Measurements from ENCODE around the gene PIK3CD.
"Not testable (repeated sequence)": the region's sequence is repeated elsewhere in the genome, so short reads cannot be mapped to it uniquely, and the experiment has no call there.

Gene PIK3CD

GRCh38 chr1:9746211-9746610 lies 94.7 kb downstream of the PIK3CD start:
- DNase-seq = no peak

GRCh38 chr1:9746651-9747050 lies 95.1 kb downstream of the PIK3CD start:
- no peak for DNase-seq

DNA sequence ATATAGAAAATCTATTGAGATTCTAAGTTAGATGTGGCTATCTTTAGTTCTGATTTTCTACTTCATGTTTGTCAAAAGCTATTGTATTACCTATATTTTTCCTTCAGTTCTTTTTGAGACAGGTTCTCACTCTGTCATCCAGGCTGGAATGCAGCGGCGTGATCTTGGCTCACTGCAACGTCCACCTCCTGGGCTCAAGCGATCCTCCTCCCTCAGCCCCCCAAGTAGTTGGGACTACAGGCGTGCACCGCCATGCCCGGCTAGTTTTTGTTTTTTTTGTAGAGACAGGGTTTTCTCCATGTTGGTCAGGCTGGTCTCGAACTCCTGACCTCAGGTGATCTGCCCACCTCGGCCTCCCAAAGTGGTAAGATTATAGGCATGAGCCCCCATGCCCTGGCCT lies 96.9 kb downstream of the PIK3CD start:
- DNase-seq = not testable (repeated sequence)

- DNase-seq = no peak
Measured at GRCh38 chr1:9749361-9749760, 97.8 kb downstream of the PIK3CD start.

DNA sequence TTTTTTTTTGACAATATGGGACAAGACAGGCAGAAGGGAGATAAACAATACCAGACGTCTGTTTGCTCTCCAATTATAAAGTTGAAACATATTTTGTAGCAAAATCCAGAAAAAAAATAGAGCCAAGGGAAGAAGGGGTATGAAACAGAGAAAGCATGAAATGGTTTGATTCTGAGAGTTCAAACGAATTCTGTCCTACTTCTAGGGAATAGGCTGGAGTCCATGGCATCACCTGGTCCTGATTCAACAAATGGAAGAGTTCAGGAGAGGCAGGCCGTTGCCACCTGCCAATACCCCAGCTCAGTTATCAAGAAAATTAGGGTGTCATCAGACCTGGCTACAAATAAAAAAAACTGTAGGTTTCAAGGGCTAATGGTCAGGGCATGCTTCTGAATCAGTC lies 100.4 kb downstream of the PIK3CD start:
- DNase-seq = no peak

GRCh38 chr1:9753121-9753531 lies 101.6 kb downstream of the PIK3CD start:
- no peak for DNase-seq

- no peak for DNase-seq
Measured at GRCh38 chr1:9755441-9755995, 104.0 kb downstream of the PIK3CD start.

GRCh38 chr1:9758559-9759121 lies 107.1 kb downstream of the PIK3CD start:
- no peak for DNase-seq

GRCh38 chr1:9759939-9760338 lies 108.4 kb downstream of the PIK3CD start:
- no peak for DNase-seq

DNA sequence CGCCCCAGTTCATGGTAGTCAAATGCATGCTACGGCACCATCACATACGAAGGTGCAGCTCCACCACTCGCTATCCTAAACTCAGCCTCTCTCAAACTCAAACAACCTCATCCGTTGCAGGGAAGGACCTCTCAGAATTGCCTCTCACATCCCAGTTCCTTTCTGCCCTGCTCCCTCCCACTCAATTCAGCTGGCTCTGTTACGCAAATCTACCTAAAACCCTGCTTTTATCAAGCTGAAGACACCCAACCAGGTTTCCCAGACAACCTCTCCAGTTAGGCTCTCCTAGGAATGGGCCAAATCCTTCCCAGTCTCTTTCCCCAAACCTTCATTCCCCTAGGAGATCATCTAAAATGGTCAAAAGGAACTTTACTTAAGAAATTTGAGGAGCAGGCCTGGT lies 109.3 kb downstream of the PIK3CD start:
- DNase-seq = no peak

GRCh38 chr1:9761855-9762254 lies 110.3 kb downstream of the PIK3CD start:
- DNase-seq = no peak

DNA sequence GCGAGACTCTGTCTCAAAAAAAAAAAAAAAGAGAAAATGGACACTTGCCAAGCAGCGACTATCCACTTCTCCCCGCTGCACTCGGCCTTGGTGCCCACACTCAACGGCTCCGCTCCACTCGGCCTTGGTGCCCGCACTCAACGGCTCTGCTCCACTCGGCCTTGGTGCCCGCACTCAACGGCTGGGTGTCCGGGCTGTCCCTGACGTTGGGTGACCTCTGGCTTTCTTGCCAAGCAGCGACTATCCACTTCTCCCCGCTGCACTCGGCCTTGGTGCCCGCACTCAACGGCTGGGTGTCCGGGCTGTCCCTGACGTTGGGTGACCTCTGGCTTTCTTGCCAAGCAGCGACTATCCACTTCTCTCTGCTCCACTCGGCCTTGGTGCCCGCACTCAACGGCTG lies 110.9 kb downstream of the PIK3CD start:
- DNase-seq = not testable (repeated sequence)

DNA sequence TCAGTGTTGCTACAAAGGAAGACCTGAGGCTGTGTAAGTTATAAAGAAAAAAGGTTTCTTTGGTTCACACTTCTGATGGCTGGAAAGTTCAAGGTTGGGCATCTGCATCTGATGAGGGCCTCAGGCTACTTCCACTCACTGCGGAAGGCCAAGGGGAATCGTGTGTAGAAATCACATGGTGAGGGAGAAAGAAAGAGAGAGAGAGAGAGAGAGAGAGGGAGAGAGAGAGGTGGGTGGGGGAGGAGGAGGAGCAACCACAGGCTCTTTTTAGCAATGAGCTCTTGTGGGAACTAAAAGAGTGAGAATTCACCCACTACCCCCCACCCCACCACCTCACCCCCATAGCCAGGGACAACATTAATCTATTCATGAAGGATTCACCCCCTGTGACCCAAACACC lies 112.4 kb downstream of the PIK3CD start:
- DNase-seq = no peak

DNA sequence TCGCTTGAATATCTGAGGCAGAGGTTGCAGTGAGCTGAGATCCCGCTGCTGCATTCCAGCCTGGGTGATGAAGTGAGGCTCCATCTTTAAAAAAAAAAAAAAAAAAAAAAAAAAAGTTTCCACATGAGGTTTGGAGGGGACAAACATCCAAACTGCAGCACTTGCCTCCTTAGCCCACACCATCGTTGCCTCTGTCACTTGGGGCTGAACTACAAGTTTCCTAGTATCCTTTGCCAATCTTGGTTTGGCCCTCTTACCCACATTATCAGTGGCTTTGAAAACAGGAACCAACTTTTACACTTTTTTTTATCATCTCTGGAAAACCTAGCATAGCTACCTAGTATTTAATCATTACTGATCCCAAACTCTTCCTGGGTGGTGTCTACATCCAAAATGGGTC lies 113.0 kb downstream of the PIK3CD start:
- DNase-seq = no peak

DNA sequence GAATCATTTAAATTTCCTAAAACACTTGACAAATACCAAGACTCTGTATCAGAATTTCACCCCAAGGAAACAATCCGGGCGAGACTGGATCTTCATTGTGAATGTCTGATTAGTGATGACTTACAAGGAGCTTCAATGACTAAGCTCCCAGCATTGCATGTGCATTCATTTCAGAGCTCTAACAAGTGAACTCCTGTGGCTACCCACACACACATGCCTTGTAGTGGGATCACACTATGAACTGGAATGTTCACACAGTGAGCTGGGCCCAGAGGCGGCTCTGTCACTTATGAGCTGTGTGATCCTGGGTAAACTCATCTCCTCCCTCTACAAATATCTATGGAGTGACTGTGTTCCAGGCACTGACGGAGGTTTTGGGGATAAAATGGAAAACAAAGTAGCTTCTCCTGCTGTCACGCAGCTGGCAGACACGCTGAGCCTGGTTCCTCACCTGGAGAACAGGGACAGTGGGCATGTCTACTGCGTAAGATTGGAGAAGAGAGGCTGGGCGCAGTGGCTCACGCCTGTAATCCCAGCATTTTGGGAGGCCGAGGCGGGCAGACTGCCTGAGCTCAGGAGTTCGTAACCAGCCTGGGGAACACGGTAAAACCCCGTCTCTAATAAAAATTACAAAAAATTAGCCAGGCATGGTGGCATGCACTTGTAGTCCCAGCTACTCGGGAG lies 115.4 kb downstream of the PIK3CD start:
- DNase-seq = no peak

GRCh38 chr1:9767964-9768668 lies 116.6 kb downstream of the PIK3CD start:
- DNase-seq = no peak

DNA sequence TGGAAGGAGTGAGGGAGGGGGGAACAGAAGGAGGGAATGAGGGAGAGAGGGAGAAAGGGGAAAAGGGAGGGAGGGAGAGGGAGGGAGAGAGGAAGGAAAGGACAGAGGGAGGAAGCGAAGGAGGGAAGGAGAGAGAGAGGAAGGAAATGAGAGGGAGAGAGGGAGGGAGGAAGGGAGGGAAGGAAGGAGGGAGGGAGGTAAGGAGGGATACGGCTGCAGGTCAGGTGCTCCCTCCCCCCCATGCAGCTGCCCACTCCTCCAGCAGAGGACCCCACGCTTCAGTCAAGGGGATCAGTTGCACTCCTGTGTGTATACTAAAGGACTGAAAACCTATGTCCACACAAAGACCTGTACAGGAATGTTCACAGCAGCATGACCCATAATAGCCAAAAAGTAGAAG lies 117.5 kb downstream of the PIK3CD start:
- no peak for DNase-seq

DNA sequence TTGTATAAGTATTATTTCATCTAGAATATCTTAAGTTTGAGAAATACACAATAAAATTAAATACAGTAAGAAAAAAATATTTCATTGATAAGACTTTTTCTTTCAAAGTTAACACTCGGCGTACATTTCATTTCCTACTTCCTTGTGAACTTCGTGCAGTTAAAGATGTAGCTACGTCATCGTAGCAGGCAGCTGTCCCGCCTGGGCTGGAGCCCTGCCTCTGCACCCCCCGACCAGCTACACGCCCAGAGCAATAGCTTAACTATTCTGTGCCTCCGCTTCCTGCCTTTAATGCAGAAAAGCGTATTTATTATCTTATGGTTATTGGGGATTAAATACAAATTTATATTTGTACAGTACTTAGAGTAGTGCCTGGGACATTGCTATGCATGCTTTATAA lies 118.8 kb downstream of the PIK3CD start:
- DNase-seq = no peak

GRCh38 chr1:9774712-9775679 lies 123.5 kb downstream of the PIK3CD start:
- no peak for DNase-seq

GRCh38 chr1:9776685-9777084 lies 125.2 kb downstream of the PIK3CD start:
- no peak for DNase-seq

All from NCI-H146 (cell line).